NCI-H2196 treated with DMSO at 0.1 percent for 48 hours (cell line): ENCODE data around the gene GAB4.
"Not testable (repeated sequence)": the region's sequence is repeated elsewhere in the genome, so short reads cannot be mapped to it uniquely, and the experiment has no call there.

Source experiments
- DNase-seq: peaks from one replicate; lab custom pipeline; 2025; ENCODE audit not compliant: unreplicated experiment; lab: John Stamatoyannopoulos, UW

GAB4 gene

DNA sequence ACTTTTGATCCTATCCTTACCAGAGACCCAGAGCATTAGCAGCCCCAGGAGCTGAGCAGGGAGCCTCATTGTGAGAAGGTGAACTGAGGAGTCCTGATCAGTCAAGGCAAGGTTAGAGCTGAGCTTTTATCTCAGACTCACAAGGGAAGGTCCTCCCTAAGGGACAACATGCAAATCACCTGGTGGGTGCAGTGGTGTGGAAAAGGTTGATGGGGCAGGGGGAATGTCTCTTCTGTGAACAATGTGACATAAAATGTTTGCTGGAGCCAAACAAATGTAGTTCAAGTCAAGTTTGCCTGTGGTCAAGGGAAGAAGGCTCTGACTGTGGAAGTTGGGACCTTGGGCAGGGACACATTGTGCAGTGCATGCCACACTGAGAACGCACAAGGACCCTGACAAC lies 93.1 kb downstream of the GAB4 start:
- DNase-seq: not testable (repeated sequence)

- no peak for DNase-seq
Observed at GRCh38 chr22:16914006-16914405, 94.0 kb downstream of the GAB4 start.

- no peak for DNase-seq
Observed at GRCh38 chr22:16912281-16912680, 95.7 kb downstream of the GAB4 start.
